HG03342 (cell line): ENCODE measurements around the gene HNRNPF.
"Not testable (repeated sequence)": the region's sequence is repeated elsewhere in the genome, so short reads cannot be mapped to it uniquely, and the experiment has no call there.

Source experiments
- ATAC-seq: cut with Tn5 transposase; IDR thresholded peaks from one replicate; pipeline ENCODE4 v1.9.1; 2021; ENCODE audit warnings: mild to moderate bottlenecking, moderate library complexity; ENCODE audit not compliant: unreplicated experiment

HNRNPF gene

GRCh38 chr10:43352951-43353350 is 56.0 kb downstream of the HNRNPF start:
- no peak for ATAC-seq

DNA sequence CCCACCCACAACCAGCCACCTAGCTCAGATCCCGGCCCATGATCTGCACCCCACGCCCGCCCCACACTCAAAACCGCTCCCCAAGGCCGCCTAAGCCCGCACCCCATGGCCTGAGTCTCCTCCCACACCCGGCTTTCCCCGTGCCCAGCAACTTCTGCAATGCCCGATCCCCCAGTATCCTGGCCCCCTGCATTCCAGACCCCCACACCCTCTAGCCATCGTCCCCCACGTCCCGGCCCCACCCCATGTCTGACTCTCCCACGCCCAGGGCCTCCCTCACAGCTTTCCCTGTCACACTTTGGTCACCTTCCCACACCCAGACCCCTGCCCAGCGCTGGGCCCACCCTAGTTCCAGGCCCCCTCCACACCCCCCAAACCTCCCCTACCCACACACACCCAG is 57.7 kb downstream of the HNRNPF start:
- no peak for ATAC-seq

DNA sequence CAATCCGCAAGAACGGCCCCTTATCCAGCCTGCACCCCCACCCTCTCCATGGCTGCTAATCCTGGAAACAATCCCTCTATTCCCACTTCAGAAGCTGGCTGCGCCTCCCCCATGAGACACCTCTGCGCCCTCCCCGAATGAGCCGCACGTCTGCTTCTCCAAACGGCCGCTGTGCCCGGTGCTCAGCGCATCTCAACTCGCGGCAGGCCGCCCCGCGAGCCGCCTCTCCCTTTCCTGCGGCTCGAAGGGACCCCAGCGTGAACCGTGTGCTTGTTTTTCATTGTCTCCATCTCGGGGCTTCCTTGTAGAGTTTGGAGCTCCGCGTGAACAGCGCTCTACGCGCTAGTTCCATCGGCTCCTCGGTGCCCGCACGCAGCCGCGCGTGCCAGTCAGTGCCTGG is 58.3 kb downstream of the HNRNPF start:
- no peak for ATAC-seq

DNA sequence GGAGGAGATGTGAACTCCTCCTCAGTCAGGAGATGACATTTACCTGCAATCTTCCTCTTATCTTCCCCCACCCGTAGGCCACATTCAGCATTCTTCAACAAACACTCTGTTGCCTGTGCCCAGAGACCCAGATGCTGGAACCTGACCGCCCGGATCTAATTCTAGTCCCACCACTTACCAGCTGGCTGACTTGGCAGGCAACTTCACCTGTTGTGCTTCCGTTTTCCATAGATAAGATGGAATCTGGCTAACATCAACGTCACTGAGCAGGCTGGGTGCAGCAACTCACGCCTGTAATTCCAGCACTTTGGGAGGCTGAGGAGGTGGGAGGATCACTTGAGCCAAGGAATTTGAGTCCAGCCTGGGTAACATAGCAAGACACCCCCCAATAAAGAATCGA is 58.8 kb downstream of the HNRNPF start:
- no peak for ATAC-seq

DNA sequence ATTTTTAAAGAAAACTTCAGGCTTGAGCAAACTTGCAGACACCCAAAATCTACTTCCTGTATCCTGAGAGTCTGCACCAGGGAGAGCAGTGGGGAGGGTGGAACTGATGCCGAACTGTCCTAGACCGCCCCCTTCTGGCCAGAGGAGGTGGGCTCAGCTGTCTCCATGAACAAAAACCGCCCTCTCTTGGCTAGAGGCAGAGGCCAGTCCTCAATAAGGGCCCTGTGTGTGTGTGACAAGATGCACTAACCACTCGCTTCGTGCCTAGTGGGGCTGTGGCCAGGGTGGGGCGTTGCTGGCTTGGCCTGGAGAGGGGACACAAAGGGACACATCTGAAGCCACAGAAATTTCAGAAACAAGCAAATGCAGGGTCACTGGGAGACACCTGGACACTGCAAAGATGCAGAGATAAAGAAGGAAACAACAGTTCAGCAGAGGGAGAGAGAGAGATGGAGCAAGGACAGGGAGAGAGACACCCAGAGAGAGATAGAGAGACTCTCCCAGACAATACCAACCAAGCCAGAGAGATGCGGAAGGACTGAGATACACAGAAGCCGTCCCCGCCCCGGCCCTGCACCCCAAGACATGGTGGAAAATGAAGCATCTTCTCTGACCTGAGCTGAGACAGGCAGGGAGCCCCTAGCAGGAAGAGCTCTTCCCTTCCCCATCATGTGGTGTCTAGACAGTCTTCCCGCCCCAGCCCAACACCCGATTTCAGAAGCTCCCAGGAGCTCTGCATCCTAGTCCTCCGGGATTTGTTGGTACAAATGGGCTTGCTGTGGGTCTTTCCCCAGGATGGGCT is 60.3 kb downstream of the HNRNPF start:
- ATAC-seq = peak; percentile 100

GRCh38 chr10:43347997-43348396 is 61.0 kb downstream of the HNRNPF start:
- ATAC-seq = no peak

DNA sequence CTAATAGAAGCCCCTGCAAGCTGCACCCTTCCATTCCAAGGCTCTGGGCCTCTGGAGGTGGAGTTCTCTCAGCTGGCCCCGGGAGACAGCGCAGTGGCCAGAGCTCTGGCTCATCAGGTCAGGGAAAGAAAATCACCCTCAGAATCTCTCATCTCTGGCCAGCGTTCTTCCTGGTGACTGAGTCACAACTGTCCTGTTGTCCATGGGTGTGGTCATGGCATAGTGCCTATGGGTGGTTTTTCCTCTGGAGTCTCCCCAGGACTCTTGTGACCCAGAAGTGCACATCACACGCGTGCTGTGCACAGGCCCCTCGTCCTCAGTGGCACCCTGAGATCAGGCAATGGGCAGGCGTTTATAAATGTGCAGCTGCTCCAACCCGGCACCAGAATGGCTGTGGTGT is 64.9 kb downstream of the HNRNPF start:
- no peak for ATAC-seq

- ATAC-seq = no peak
Measured at GRCh38 chr10:43343126-43343525, 65.9 kb downstream of the HNRNPF start.

DNA sequence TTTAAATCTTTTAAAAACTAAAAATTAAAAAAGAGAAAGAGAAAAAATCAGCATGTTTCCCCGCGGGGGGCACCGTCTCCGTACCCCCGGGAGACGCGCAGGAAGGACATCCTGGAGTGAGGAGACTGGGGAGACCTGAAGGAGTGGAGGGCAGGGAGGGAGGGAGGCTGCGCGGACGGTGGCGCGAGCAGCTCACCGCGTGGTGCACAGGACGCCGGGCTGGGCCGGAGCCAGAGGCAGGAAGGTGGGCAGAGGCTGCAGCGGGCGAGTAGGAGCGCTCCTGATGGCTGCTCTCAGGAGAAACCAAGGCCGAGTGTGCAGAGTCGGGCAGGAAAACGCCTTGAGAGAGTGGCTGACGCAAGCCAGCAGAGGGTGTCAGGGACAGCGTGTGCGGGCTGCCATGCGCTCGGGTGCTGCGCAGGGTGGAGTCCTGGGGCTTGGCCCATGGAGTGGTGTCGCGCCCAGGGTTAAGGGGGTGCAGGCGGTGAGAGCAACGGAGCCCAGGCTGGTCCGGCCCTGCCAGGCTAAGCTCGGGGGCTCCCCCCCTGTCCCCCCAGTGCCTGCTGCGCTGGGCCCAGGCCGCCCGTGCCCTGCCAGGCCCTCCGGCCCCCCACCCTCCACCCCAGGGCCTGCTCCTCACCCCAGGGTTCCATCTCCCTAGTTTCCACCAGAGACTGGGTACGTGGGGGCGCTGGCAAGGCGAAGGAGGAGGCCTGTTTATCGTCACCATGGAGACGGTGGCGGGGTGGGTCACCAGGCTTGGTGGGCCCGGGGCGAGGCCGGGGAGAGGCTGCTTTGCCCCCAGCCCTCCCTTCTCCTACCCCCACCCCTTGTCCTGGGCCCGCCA is 66.5 kb downstream of the HNRNPF start:
- ATAC-seq = no peak

- no peak for ATAC-seq
Measured at GRCh38 chr10:43341450-43341849, 67.5 kb downstream of the HNRNPF start.

GRCh38 chr10:43340619-43341018 is 68.4 kb downstream of the HNRNPF start:
- ATAC-seq = no peak

GRCh38 chr10:43340101-43340500 is 68.9 kb downstream of the HNRNPF start:
- ATAC-seq = no peak

GRCh38 chr10:43339136-43339535 is 69.8 kb downstream of the HNRNPF start:
- ATAC-seq = no peak

DNA sequence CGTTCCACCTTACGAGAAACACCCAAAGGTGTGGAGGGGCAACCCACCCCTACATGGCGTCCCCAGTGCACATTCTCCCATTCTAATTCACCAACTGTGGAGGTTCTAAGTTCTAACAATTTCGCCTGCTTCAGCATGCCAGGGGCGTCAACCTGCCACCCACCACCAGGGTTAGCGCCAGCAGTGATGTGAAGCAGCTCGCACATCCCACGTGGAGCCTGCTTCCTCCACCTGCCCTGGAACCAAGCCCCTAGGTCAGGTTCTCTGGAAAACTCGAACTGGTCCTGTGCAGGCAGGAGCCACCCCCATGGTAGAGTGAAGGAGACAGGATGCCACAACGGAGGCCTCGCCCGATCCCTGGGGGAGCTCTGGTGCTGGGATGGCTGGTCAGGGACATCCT is 70.9 kb downstream of the HNRNPF start:
- ATAC-seq = no peak

DNA sequence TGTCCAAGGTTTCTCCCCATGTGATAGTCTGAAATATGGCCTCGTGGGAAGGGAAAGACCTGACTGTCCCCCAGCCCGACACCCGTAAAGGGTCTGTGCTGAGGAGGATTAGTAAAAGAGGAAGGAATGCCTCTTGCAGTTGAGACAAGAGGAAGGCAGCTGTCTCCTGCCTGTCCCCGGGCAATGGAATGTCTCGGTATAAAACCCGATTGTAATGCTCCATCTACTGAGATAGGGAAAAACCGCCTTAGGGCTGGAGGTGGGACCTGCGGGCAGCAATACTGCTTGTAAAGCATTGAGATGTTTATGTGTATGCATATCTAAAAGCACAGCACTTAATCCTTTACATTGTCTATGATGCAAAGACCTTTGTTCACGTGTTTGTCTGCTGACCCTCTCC is 71.5 kb downstream of the HNRNPF start:
- ATAC-seq = not testable (repeated sequence)

DNA sequence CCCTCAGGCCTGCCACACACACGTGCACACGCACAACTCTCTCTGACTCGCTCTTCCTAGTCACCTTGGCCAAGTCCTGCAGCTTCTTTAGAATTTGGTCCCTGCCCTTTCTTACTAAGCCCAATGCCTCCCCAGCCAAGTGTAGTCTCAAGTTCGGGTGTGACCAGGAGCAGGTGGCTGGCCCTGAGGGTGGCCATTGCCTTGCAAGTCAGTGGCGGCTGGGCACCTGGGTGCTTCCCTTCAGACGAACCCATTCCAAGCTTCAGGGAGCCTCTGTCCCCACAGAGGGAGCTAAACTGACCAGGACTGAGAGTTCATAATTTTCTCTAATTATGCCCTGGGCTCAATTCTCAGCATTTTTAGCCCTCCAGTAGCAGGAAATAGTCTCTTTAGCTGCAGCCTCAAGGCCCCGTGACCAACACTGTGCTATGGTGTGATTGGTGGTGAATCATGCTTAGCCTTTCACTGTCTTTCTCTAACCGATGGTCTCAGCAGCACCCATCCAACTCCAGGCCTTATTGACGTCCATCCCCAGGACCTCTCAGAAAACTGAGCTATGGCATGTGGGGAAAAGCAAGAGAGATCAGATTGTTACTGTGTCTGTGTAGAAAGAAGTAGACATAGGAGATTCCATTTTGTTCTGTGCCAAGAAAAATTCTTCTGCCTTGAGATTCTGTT is 72.2 kb downstream of the HNRNPF start:
- no peak for ATAC-seq

DNA sequence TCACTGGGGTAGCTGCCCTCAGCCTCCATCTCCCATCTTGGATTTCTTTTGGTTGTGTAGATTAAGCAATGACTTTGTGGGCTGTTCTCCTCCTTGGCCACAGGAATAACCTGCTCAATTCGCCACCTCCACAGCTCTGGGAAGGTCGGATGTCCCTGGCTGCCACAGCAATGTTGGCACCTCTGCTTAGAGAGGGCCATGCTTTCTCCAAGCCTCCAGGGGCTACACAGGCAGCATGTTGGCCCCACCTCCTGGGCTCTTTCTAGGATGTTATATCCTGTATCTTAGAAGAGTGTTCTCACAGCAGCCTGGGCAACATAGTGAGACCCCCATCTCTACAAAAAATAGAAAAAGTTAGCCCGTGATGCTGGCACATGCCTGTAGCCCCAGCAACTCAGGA is 72.9 kb downstream of the HNRNPF start:
- no peak for ATAC-seq
